Keratinocyte (primary cell): ENCODE measurements around the gene LILRB4. TPM values are rescaled to one million over a fixed set of nuclear protein-coding genes. Genes with fewer than 3 reads are reported as not detected.

ENCODE experiments used
- DNase-seq: peaks from one replicate; pipeline ENCODE4 v3.0.0-alpha.2; 2011; ENCODE audit warnings: low read depth, missing footprints, low spot score
- FAIRE-seq: peaks from 2 replicates; lab custom pipeline; 2011; peaks lifted over from hg19 to GRCh38; lab: Jason Lieb, UNC
- H2AFZ ChIP-seq: 2 replicates; pipeline ENCODE4 v1.6.0; 2012; ENCODE audit warnings: low read length, control low read depth, inconsistent platforms; ENCODE audit not compliant: control insufficient read depth
- H3K27ac ChIP-seq: 2 replicates; pipeline ENCODE4 v1.5.1; 2011; ENCODE audit warnings: low read length; ENCODE audit not compliant: control insufficient read depth, insufficient read depth
- H3K27me3 ChIP-seq: 3 replicates; pipeline ENCODE4 v1.6.0; 2011; ENCODE audit warnings: low read length; ENCODE audit not compliant: control insufficient read depth, insufficient read depth; ENCODE audit errors: extremely low read depth
- H3K36me3 ChIP-seq, 2 experiments: 2 replicates in 1 of 2; 3 replicates in 1 of 2; pipeline ENCODE4 v1.5.1; 2011; ENCODE audit warnings: low read length in 2 of 2, mild to moderate bottlenecking in 1 of 2; ENCODE audit not compliant: control insufficient read depth in 2 of 2, insufficient read depth in 2 of 2; ENCODE audit errors: extremely low read depth in 1 of 2
- H3K4me1 ChIP-seq: 3 replicates; pipeline ENCODE4 v1.5.1; 2011; ENCODE audit warnings: low read length; ENCODE audit not compliant: control insufficient read depth, insufficient read depth; ENCODE audit errors: extremely low read depth
- H3K4me2 ChIP-seq: 3 replicates; pipeline ENCODE4 v1.6.0; 2011; ENCODE audit warnings: low read depth, low read length; ENCODE audit not compliant: control insufficient read depth, insufficient read depth; ENCODE audit errors: extremely low read depth
- H3K4me3 ChIP-seq, 3 experiments: fragments of 200-600 bp in 1 of 3; sonication (generic) in 1 of 3; 2 replicates in 2 of 3; 3 replicates in 1 of 3; pipeline ENCODE4 v1.5.1; 2011 to 2016; ENCODE audit warnings: low read length in 3 of 3, mild to moderate bottlenecking in 3 of 3, control low read depth in 2 of 3, inconsistent platforms in 1 of 3, low read depth in 1 of 3, mixed read lengths in 1 of 3, mixed run types in 1 of 3, moderate library complexity in 1 of 3; ENCODE audit not compliant: control insufficient read depth in 2 of 3, insufficient read depth in 2 of 3; ENCODE audit errors: extremely low read depth in 1 of 3
- H3K79me2 ChIP-seq: 2 replicates; pipeline ENCODE4 v1.6.0; 2012; ENCODE audit warnings: low read length; ENCODE audit not compliant: control insufficient read depth, insufficient read depth
- H3K9ac ChIP-seq: 3 replicates; pipeline ENCODE4 v1.6.0; 2011; ENCODE audit warnings: low read length; ENCODE audit not compliant: control insufficient read depth, insufficient read depth; ENCODE audit errors: extremely low read depth
- H3K9me1 ChIP-seq: 3 replicates; pipeline ENCODE4 v1.6.0; 2011; ENCODE audit warnings: low read length; ENCODE audit not compliant: control insufficient read depth, insufficient read depth; ENCODE audit errors: extremely low read depth
- H3K9me3 ChIP-seq: 2 replicates; pipeline ENCODE4 v1.5.1; 2012; ENCODE audit warnings: low read depth, low read length; ENCODE audit not compliant: control insufficient read depth
- H4K20me1 ChIP-seq: 3 replicates; pipeline ENCODE4 v1.6.0; 2011; ENCODE audit warnings: low read length; ENCODE audit not compliant: control insufficient read depth, insufficient read depth; ENCODE audit errors: extremely low read depth
- EZH2 ChIP-seq: IDR thresholded peaks from one replicate; pipeline ENCODE4 v1.6.1; 2012; ENCODE audit warnings: inconsistent platforms, mild to moderate bottlenecking, low read length, moderate library complexity
- dilution Hi-C: fragments of 300-500 bp; cut with MboI; formaldehyde crosslinking; loops from one replicate; pipeline ENCODE4 v1.7.0; 2020; ENCODE audit warnings: low sequenced_read_pairs; ENCODE audit not compliant: extremely low pct_ligation_motif_present
- polyA plus RNA-seq, 5 experiments: library from polyadenylated mRNA; depleted of rRNA in 3 of 5; stranded (reverse) in 3 of 5; stranded (forward) in 1 of 5; unstranded in 1 of 5; fragments of >200 nt; gene quantifications; 1 replicate in 1 of 5; 2 replicates in 3 of 5; 3 replicates in 1 of 5; pipeline versions ENCODE4 v1.2.1 to v1.2.3, GENCODE V29; 2011 to 2012; ENCODE audit warnings: missing spikeins in 2 of 5, low read depth in 1 of 5, low replicate concordance in 1 of 5
- TF ChIP-seq, protein P1 (sequence below), 3 experiments: IDR thresholded peaks in 1 of 3; conservative IDR thresholded peaks in 1 of 3; optimal IDR thresholded peaks in 1 of 3; 2 replicates in 2 of 3; 3 replicates in 1 of 3; pipeline versions ENCODE3 to v1.5.1; 2011; ENCODE audit warnings: low read length in 3 of 3, mild to moderate bottlenecking in 3 of 3, moderate library complexity in 2 of 3, control low read depth in 1 of 3, inconsistent platforms in 1 of 3; ENCODE audit not compliant: insufficient read depth in 2 of 3; ENCODE audit errors: extremely low read depth in 1 of 3

The LILRB4 gene
- polyA plus RNA-seq, 1 donor (not counting 4 experiments of a cell fraction or from before 2014, with no cell fraction given): not detected

DNA sequence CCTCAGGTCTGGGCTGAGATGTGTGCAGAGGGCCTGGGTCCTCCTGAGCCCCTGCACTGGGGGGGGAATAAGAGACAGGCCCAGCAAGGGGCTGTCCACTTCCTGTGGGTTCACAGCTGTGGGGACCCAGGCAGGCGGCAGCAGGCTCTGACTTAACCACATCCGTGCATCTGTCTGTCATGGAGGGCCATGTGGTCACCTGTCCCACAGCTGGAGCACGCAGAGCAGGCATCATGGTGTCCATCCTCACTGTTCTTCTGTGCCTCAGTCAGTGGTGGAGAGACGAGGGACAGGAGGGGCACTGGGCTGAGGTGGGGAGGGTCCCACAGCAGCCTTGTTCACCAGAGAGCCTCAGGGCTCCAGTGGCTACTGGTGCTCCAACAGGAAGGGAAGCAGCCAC lies 45.2 kb downstream of the LILRB4 start:
- DNase-seq (no peak), FAIRE-seq (no peak)
- H3K9ac ChIP-seq: no peak overlapping the region
- H3K9me3 ChIP-seq: peaks cover 8% of the 10 kb centered on the region
- dilution Hi-C loops: no loop called here
- no peaks in the 10 kb centered on the region for H3K36me3 ChIP-seq
- no peak overlapping the region for H3K27ac ChIP-seq
- TF ChIP-seq, protein P1, sequence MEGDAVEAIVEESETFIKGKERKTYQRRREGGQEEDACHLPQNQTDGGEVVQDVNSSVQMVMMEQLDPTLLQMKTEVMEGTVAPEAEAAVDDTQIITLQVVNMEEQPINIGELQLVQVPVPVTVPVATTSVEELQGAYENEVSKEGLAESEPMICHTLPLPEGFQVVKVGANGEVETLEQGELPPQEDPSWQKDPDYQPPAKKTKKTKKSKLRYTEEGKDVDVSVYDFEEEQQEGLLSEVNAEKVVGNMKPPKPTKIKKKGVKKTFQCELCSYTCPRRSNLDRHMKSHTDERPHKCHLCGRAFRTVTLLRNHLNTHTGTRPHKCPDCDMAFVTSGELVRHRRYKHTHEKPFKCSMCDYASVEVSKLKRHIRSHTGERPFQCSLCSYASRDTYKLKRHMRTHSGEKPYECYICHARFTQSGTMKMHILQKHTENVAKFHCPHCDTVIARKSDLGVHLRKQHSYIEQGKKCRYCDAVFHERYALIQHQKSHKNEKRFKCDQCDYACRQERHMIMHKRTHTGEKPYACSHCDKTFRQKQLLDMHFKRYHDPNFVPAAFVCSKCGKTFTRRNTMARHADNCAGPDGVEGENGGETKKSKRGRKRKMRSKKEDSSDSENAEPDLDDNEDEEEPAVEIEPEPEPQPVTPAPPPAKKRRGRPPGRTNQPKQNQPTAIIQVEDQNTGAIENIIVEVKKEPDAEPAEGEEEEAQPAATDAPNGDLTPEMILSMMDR (optimal IDR thresholded peaks at IDR 0.05 in 1 of 3, IDR thresholded peaks at IDR 0.05 in 1 of 3, conservative IDR thresholded peaks at IDR 0.05 in 1 of 3; ENCODE audit: extremely low read depth in 1 of 3, insufficient read depth in 2 of 3, low read length in 3 of 3): no peak
- no peak for TF ChIP-seq EZH2
- no peak overlapping the region for H2AFZ ChIP-seq
- no peaks in the 10 kb centered on the region for H3K79me2 ChIP-seq
- H3K4me3 ChIP-seq: no peak overlapping the region
- no peaks in the 10 kb centered on the region for H3K4me1 ChIP-seq
- H3K9me1 ChIP-seq: no peaks in the 10 kb centered on the region
- H4K20me1 ChIP-seq: no peaks in the 10 kb centered on the region
- H3K4me2 ChIP-seq: no peak overlapping the region
- H3K27me3 ChIP-seq: no peaks in the 10 kb centered on the region

DNA sequence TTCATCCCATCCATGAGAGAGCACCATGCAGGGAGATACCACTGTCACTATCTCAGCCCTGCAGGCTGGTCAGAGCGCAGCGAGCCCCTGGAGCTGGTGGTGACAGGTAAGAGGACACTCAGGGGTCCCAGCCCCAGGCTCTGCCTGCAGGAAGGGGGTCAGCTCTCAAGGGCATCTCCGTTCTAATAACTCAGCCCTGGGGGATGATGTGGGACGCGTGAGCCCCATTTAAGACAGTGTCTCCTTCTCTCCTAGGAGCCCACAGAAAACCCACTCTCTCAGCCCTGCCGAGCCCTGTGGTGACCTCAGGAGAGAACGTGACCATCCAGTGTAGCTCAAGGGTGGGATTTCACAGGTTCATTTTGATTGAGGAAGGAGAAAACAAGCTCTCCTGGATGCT lies 46.0 kb downstream of the LILRB4 start:
- Histone ChIP-seq H3K4me2 (no peak overlapping the region), H3K27ac (no peak overlapping the region), H3K9me1 (no peaks in the 10 kb centered on the region), H3K9me3 (peaks cover 8% of the 10 kb centered on the region), H4K20me1 (no peaks in the 10 kb centered on the region), H2AFZ (no peak overlapping the region), H3K79me2 (no peaks in the 10 kb centered on the region), H3K27me3 (no peaks in the 10 kb centered on the region), H3K4me3 (no peak overlapping the region), H3K4me1 (no peaks in the 10 kb centered on the region), H3K36me3 (no peaks in the 10 kb centered on the region), H3K9ac (no peak overlapping the region)
- dilution Hi-C loops: no loop called here
- FAIRE-seq (no peak), DNase-seq (no peak)
- TF ChIP-seq EZH2: no peak
